ENCODE measurements around the gene DDX28.

DNA sequence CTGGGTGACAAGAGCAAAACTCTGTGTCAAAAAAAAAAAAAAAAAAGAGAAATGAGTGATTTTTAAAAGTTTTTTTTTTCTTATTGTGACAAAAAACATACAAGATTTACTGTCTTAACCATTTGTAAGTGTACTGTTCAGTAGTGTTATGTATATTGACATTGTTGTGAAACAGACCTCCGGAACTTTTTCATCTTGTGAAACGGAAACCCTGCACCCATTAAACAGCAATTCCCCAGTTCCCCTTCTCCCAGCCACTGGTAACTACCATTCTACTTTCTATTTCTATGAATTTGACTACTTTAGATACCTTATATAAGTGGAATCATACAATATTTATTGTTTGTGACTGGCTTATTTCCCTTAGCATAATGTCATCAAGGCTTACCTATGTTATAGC, 18.8 kb upstream of the DDX28 start:
- TF ChIP-seq CTCF (IDR thresholded peaks at IDR 0.05; ENCODE audit: insufficient read depth, low read depth, low read length) (no peak), EZH2 (IDR thresholded peaks at IDR 0.05; ENCODE audit: insufficient read depth, low read length) (no peak)
